Neural progenitor cell (in vitro differentiated cells): ENCODE measurements around the gene ENDOU. TPM values are rescaled to one million over a fixed set of nuclear protein-coding genes. Genes with fewer than 3 reads are reported as not detected.

Experiments
- DNase-seq: peaks from one replicate; pipeline ENCODE4 v3.0.0-alpha.2; 2016; ENCODE audit warnings: low spot score
- H2AFZ ChIP-seq: fragments of 200-600 bp; sonication (generic); replicated peaks from 2 replicates; pipeline ENCODE4 v1.6.1; 2016; ENCODE audit warnings: antibody characterized with exemption
- H3F3A ChIP-seq: fragments of 200-600 bp; sonication (generic); 2 replicates; pipeline ENCODE4 v1.6.1; 2016; ENCODE audit warnings: antibody characterized with exemption, low read depth
- H3K27ac ChIP-seq: fragments of 200-600 bp; sonication (generic); 2 replicates; pipeline ENCODE4 v1.5.1; 2016; ENCODE audit warnings: mild to moderate bottlenecking
- H3K27me3 ChIP-seq: fragments of 200-600 bp; sonication (generic); 2 replicates; pipeline ENCODE4 v1.6.1; 2016; ENCODE audit warnings: mild to moderate bottlenecking, moderate library complexity
- H3K36me3 ChIP-seq: fragments of 200-600 bp; sonication (generic); 2 replicates; pipeline ENCODE4 v1.5.1; 2016
- H3K4me1 ChIP-seq: fragments of 200-600 bp; sonication (generic); 2 replicates; pipeline ENCODE4 v1.6.1; 2016; ENCODE audit warnings: mixed run types
- H3K4me2 ChIP-seq: fragments of 200-600 bp; sonication (generic); 2 replicates; pipeline ENCODE4 v1.6.1; 2016
- H3K4me3 ChIP-seq: fragments of 200-600 bp; sonication (generic); 2 replicates; pipeline ENCODE4 v1.5.1; 2016
- H3K79me2 ChIP-seq: fragments of 200-600 bp; sonication (generic); 2 replicates; pipeline ENCODE4 v1.6.1; 2016; ENCODE audit warnings: low read depth
- H3K9ac ChIP-seq: fragments of 200-600 bp; sonication (generic); 2 replicates; pipeline ENCODE4 v1.6.1; 2016
- H3K9me3 ChIP-seq: fragments of 200-600 bp; sonication (generic); 2 replicates; pipeline ENCODE4 v1.5.1; 2016; ENCODE audit warnings: low read depth
- H4K20me1 ChIP-seq: fragments of 200-600 bp; sonication (generic); 2 replicates; pipeline ENCODE4 v1.6.1; 2016; ENCODE audit warnings: low read depth
- H3K27ac Mint-ChIP-seq: 3 replicates; pipeline ENCODE4 v1.8.0; 2021; ENCODE audit warnings: mixed read lengths
- H3K27me3 Mint-ChIP-seq: 2 replicates; pipeline ENCODE4 v1.8.0; 2022; ENCODE audit warnings: low read depth, mild to moderate bottlenecking, inconsistent platforms, moderate library complexity, mixed read lengths; ENCODE audit not compliant: insufficient read depth
- H3K36me3 Mint-ChIP-seq: 3 replicates; pipeline ENCODE4 v1.8.0; 2021; ENCODE audit warnings: mixed read lengths
- H3K4me1 Mint-ChIP-seq: 3 replicates; pipeline ENCODE4 v1.8.0; 2021; ENCODE audit warnings: mixed read lengths
- H3K4me3 Mint-ChIP-seq: 3 replicates; pipeline ENCODE4 v1.8.0; 2021; ENCODE audit warnings: mild to moderate bottlenecking, moderate library complexity, mixed read lengths
- H3K9me3 Mint-ChIP-seq: 3 replicates; pipeline ENCODE4 v1.8.0; 2020; ENCODE audit warnings: mixed read lengths
- EZH2 ChIP-seq: fragments of 200-600 bp; sonication (generic); IDR thresholded peaks from 2 replicates; pipeline ENCODE4 v1.6.1; 2017; ENCODE audit warnings: antibody characterized with exemption, mild to moderate bottlenecking, moderate library complexity
- EZH2phosphoT487 ChIP-seq: fragments of 200-600 bp; sonication (generic); IDR thresholded peaks from 2 replicates; pipeline ENCODE4 v1.6.1; 2017; ENCODE audit warnings: antibody characterized with exemption
- total RNA-seq: library from RNA; depleted of rRNA; stranded (reverse); fragments of >200 nt; gene quantifications from 2 replicates; pipeline ENCODE4 v1.2.3, GENCODE V29; 2015; ENCODE audit warnings: low replicate concordance
- TF ChIP-seq, protein P1 (sequence below): fragments of 200-600 bp; sonication (generic); IDR thresholded peaks from 2 replicates; pipeline ENCODE4 v1.5.1; 2017; ENCODE audit warnings: antibody characterized with exemption, mild to moderate bottlenecking

ENDOU gene
- total RNA-seq, 1 donor from 2014 or later, result not detected

GRCh38 chr12:47735649-47736048 is 10.4 kb upstream of the ENDOU start:
- H3K27me3 Mint-ChIP-seq, result peaks cover 4% of the 10 kb centered on the region
- no peak overlapping the region for H3K9ac ChIP-seq
- no peak overlapping the region for H3K4me3 Mint-ChIP-seq
- no peaks in the 10 kb centered on the region for H3K27me3 ChIP-seq
- H3K4me3 ChIP-seq, result no peak overlapping the region
- no peaks in the 10 kb centered on the region for H3K36me3 ChIP-seq
- no peaks in the 10 kb centered on the region for H3K9me3 ChIP-seq
- no peak for DNase-seq
- peaks cover 26% of the 10 kb centered on the region for H3K4me1 Mint-ChIP-seq
- H3K36me3 Mint-ChIP-seq, result no peaks in the 10 kb centered on the region
- TF ChIP-seq, protein P1, sequence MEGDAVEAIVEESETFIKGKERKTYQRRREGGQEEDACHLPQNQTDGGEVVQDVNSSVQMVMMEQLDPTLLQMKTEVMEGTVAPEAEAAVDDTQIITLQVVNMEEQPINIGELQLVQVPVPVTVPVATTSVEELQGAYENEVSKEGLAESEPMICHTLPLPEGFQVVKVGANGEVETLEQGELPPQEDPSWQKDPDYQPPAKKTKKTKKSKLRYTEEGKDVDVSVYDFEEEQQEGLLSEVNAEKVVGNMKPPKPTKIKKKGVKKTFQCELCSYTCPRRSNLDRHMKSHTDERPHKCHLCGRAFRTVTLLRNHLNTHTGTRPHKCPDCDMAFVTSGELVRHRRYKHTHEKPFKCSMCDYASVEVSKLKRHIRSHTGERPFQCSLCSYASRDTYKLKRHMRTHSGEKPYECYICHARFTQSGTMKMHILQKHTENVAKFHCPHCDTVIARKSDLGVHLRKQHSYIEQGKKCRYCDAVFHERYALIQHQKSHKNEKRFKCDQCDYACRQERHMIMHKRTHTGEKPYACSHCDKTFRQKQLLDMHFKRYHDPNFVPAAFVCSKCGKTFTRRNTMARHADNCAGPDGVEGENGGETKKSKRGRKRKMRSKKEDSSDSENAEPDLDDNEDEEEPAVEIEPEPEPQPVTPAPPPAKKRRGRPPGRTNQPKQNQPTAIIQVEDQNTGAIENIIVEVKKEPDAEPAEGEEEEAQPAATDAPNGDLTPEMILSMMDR, result no peak
- TF ChIP-seq EZH2phosphoT487 (no peak), EZH2 (no peak)
- H4K20me1 ChIP-seq, result no peaks in the 10 kb centered on the region
- no peak overlapping the region for H3K27ac Mint-ChIP-seq
- no peaks in the 10 kb centered on the region for H3K9me3 Mint-ChIP-seq
- H3K27ac ChIP-seq, result no peak overlapping the region
- H3K79me2 ChIP-seq, result no peaks in the 10 kb centered on the region
- H2AFZ ChIP-seq, result no peak overlapping the region
- no peaks in the 10 kb centered on the region for H3F3A ChIP-seq
- peak overlapping the region; percentile 12 for H3K4me2 ChIP-seq
- peaks cover 13% of the 10 kb centered on the region for H3K4me1 ChIP-seq

DNA sequence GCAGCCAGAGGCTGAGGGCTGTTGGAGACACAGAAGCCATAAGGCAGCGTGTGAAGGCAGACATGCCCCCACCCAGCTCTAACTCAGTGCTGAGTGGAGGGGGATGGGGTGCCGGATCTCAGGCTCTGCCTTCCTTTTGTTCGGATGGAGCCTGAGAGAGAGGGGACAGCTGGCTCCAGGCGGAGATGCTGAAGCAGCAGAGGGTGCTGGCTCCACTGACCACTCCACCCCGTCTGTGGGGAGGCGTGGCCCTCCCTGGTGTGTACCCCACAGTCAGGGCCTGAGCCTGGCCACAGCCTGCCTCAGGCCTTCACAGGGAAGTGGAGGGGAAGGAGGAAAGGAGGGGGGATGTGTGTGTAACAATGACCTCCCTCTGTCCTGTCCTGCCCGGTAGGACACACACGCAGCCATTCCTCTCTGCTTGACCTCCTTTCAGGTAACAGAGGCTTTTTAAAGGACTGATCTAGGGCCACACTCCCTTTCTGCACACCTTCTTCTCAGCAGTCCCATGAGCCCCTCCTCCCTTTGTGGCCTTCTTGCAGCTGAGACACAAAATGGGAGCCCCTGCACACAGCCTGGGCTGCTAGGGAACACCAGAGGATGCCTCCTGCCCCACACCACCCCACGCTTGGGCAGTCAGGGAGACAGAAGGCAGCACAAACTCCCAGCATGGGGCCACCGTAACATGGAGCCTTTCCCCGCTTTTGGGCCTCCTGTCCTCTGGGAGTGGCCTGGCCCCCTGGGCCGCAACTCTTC is 9.6 kb upstream of the ENDOU start:
- Histone ChIP-seq H3K4me3 (no peak overlapping the region), H3F3A (no peaks in the 10 kb centered on the region), H3K79me2 (no peaks in the 10 kb centered on the region), H3K4me2 (peak overlapping the region; percentile 51), H3K9ac (no peak overlapping the region), H3K4me1 (peaks cover 13% of the 10 kb centered on the region), H3K27me3 (no peaks in the 10 kb centered on the region), H3K27ac (no peak overlapping the region), H3K36me3 (no peaks in the 10 kb centered on the region), H4K20me1 (no peaks in the 10 kb centered on the region), H2AFZ (peak overlapping the region; percentile 82), H3K9me3 (no peaks in the 10 kb centered on the region)
- Mint-ChIP-seq H3K4me3 (no peak overlapping the region), H3K27me3 (peaks cover 4% of the 10 kb centered on the region), H3K9me3 (no peaks in the 10 kb centered on the region), H3K27ac (peak overlapping the region; percentile 95), H3K4me1 (peaks cover 26% of the 10 kb centered on the region), H3K36me3 (no peaks in the 10 kb centered on the region)
- DNase-seq, result peak; percentile 44
- TF ChIP-seq, protein P1, result no peak
- TF ChIP-seq EZH2 (no peak), EZH2phosphoT487 (no peak)

GRCh38 chr12:47733142-47733541 is 7.9 kb upstream of the ENDOU start:
- Histone ChIP-seq H3K4me3 (no peak overlapping the region), H2AFZ (no peak overlapping the region), H3F3A (no peaks in the 10 kb centered on the region), H3K36me3 (no peaks in the 10 kb centered on the region), H3K9ac (no peak overlapping the region), H3K4me2 (no peak overlapping the region), H3K4me1 (peaks cover 13% of the 10 kb centered on the region), H3K79me2 (no peaks in the 10 kb centered on the region), H3K9me3 (no peaks in the 10 kb centered on the region), H4K20me1 (no peaks in the 10 kb centered on the region), H3K27me3 (no peaks in the 10 kb centered on the region), H3K27ac (no peak overlapping the region)
- TF ChIP-seq EZH2phosphoT487, result no peak
- TF ChIP-seq, protein P1, result no peak
- TF ChIP-seq EZH2, result no peak
- DNase-seq, result no peak
- Mint-ChIP-seq H3K9me3 (no peaks in the 10 kb centered on the region), H3K27me3 (peaks cover 4% of the 10 kb centered on the region), H3K27ac (peak overlapping the region; percentile 6), H3K4me1 (peaks cover 26% of the 10 kb centered on the region), H3K36me3 (no peaks in the 10 kb centered on the region), H3K4me3 (no peak overlapping the region)
